GM06990 (cell line): ENCODE measurements around the gene OR51G1.

Experiments used
- DNase-seq: peaks from one replicate; pipeline ENCODE4 v3.0.0-alpha.2; 2011; ENCODE audit not compliant: insufficient read length; ENCODE audit errors: extremely low read depth
- H3K27me3 ChIP-seq: replicated peaks from 2 replicates; pipeline ENCODE4 v1.6.0; 2011; ENCODE audit warnings: low read length; ENCODE audit not compliant: control insufficient read depth, insufficient read depth
- H3K36me3 ChIP-seq: 2 replicates; pipeline ENCODE4 v1.5.1; 2011; ENCODE audit warnings: low read length; ENCODE audit not compliant: control insufficient read depth, insufficient read depth
- H3K4me3 ChIP-seq: replicated peaks from 2 replicates; pipeline ENCODE4 v1.5.1; 2011; ENCODE audit warnings: low read depth, mild to moderate bottlenecking, control low read depth, low read length
- TF ChIP-seq, protein P1 (sequence below): IDR thresholded peaks from 2 replicates; pipeline ENCODE4 v1.5.1; 2011; ENCODE audit warnings: low read length, control low read depth, mild to moderate bottlenecking, inconsistent platforms; ENCODE audit not compliant: insufficient read depth, poor library complexity, severe bottlenecking

OR51G1 gene

DNA sequence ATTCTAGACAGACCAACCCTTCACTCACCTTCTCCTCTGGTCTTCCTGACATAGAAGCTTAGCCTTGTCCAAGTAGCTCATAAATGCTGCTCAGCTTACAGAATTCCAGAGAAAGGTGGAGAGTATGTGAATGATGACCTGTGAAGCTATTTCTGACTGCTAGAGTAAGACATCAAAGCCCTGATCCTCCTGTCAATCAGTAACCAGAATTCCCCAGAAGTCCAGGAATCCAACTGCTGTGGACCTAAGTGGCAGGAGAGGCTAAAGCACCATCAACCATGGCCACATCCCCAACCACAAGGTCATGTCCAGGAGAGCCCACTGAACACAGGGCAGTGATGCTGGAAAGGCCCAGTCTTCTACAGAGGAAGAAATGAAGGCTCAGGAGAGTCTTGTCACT lies 7.6 kb downstream of the OR51G1 start:
- H3K27me3 ChIP-seq, result no peaks in the 10 kb centered on the region
- TF ChIP-seq, protein P1, sequence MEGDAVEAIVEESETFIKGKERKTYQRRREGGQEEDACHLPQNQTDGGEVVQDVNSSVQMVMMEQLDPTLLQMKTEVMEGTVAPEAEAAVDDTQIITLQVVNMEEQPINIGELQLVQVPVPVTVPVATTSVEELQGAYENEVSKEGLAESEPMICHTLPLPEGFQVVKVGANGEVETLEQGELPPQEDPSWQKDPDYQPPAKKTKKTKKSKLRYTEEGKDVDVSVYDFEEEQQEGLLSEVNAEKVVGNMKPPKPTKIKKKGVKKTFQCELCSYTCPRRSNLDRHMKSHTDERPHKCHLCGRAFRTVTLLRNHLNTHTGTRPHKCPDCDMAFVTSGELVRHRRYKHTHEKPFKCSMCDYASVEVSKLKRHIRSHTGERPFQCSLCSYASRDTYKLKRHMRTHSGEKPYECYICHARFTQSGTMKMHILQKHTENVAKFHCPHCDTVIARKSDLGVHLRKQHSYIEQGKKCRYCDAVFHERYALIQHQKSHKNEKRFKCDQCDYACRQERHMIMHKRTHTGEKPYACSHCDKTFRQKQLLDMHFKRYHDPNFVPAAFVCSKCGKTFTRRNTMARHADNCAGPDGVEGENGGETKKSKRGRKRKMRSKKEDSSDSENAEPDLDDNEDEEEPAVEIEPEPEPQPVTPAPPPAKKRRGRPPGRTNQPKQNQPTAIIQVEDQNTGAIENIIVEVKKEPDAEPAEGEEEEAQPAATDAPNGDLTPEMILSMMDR, result no peak
- DNase-seq, result no peak
- no peak overlapping the region for H3K4me3 ChIP-seq
- no peaks in the 10 kb centered on the region for H3K36me3 ChIP-seq

DNA sequence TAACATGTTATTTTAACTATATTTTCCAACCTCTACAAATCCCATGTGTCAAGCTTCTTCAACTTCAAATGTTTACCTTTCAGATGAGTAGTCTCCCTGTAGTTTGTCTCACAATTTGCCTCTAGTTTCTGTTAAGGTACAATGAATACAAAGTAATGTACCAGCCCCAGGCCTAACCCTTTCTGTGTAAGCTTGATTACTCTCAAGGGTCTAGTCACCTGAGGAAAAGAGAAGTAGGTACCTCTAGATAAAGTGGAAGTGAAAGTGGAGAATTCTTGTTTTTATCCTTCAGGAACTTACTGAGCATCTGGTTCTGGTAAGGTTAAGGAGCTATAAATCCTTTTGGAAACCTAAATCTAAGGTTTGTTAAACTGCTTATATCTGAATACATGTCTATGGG lies 20.7 kb downstream of the OR51G1 start, which contains the start of gene OR51A7:
TSS of gene OR51A7 (plus strand) at position 300 of the 400 bp plus-strand sequence. CDS start 3,587 bp downstream, outside the sequence.
- no peak for DNase-seq
- TF ChIP-seq, protein P1, result no peak
- H3K4me3 ChIP-seq, result no peak within 1 kb of the TSS
- H3K36me3 ChIP-seq, result no peaks in the 10 kb centered on the region
- no peaks in the 10 kb centered on the region for H3K27me3 ChIP-seq

GRCh38 chr11:4891996-4892640 lies 32.0 kb downstream of the OR51G1 start:
- no peaks in the 10 kb centered on the region for H3K36me3 ChIP-seq

GRCh38 chr11:4890279-4890678 lies 33.9 kb downstream of the OR51G1 start:
- TF ChIP-seq, protein P1, result no peak
- Histone ChIP-seq H3K36me3 (no peaks in the 10 kb centered on the region), H3K4me3 (no peak overlapping the region), H3K27me3 (no peaks in the 10 kb centered on the region)
- DNase-seq, result no peak

More at GRCh38 chr11:4891996-4892640, 32.0 kb downstream of the OR51G1 start:
- Histone ChIP-seq H3K4me3 (no peak overlapping the region), H3K27me3 (no peaks in the 10 kb centered on the region)
- DNase-seq, result no peak
- TF ChIP-seq, protein P1, result no peak

- TF ChIP-seq, protein P1, result no peak
- Histone ChIP-seq H3K27me3 (no peaks in the 10 kb centered on the region), H3K36me3 (no peaks in the 10 kb centered on the region), H3K4me3 (no peak overlapping the region)
- DNase-seq, result no peak
Observed at GRCh38 chr11:4887591-4887990, 36.5 kb downstream of the OR51G1 start.
